ENCODE results near the gene GLMP. TPM values are rescaled to one million over a fixed set of nuclear protein-coding genes. Genes with fewer than 3 reads are reported as not detected.
A peak's percentile ranks its signal among the peaks of the same experiment; 100 is the strongest.
"Not testable (repeated sequence)": the region's sequence is repeated elsewhere in the genome, so short reads cannot be mapped to it uniquely, and the experiment has no call there.

The GLMP gene
- total RNA-seq, 4 donors from 2014 or later, result 21.9 to 49.1 (median 34.5) TPM

- WGBS, 2 donors, result 33 to 42% methylated on average over 34 of the region's 34 CpGs
- peak in 1 of 2 donors; percentile 15 for DNase-seq (ENCODE audit: low spot score in 2 of 2)
- TF ChIP-seq CTCF (IDR thresholded peaks at IDR 0.05) (no peak), POLR2A (IDR thresholded peaks at IDR 0.05) (no peak)
- intact Hi-C loops (cut with DNase I; ENCODE audit: low total_unique reads), result no loop called here
- peak overlapping the region; percentile 65 for H3K4me3 ChIP-seq (ENCODE audit: low read depth, poor library complexity, severe bottlenecking)
Observed at GRCh38 chr1:156337052-156337887, 41.8 kb upstream of the GLMP start.

DNA sequence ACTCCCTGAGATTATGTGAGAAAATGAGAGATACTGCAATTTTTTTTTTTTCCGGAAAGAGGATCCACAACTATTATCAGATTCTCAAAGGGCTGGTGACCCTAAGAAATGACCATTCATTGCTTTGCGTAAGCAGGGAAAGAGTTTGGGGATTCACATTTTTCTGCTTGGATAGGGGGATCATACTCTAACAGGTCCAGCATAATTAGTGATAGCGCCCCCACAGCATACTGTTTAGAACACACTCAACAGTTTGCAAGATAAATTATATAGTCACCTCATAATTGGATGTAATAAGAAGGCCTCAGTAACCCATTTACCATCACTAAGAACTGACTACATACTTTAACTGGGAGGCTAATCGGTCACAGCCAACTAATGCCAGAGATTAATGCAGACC lies 40.8 kb upstream of the GLMP start:
- no peak for TF ChIP-seq POLR2A (IDR thresholded peaks at IDR 0.05)
- TF ChIP-seq CTCF (IDR thresholded peaks at IDR 0.05), result no peak
- intact Hi-C loops (cut with DNase I; ENCODE audit: low total_unique reads), result no loop called here
- WGBS, 2 donors, result 67 to 68% methylated on average over 4 of the region's 4 CpGs
- DNase-seq (ENCODE audit: low spot score in 2 of 2), result no peak
- no peak overlapping the region for H3K4me3 ChIP-seq (ENCODE audit: low read depth, poor library complexity, severe bottlenecking)

DNA sequence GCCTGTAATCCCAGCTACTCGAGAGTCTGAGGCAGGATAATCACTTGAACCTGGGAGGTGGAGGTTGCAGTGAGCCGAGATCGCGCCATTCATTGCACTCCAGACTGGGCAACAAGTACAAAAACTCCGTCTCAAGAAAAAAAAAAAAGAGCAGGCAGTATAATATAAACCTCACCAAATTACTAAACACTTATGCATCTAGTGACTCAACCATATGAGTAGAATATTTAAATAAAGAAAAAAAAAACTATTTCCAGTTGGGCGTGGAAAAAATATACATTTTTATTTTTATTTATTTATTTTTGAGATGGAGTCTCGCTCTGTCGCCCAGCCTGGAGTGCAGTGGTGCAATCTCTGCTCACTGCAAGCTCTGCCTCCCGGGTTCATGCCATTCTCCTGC lies 27.7 kb upstream of the GLMP start:
- H3K4me3 ChIP-seq (ENCODE audit: low read depth, poor library complexity, severe bottlenecking); DNase-seq (ENCODE audit: low spot score in 2 of 2): not testable (repeated sequence)
- intact Hi-C loops (cut with DNase I; ENCODE audit: low total_unique reads), result loop anchor here (10.0 kb wide), 1 partner anchor 188 kb away; no protein-coding TSS in a partner anchor
- 91 to 95% methylated on average over 9 of the region's 9 CpGs for WGBS, 2 donors

DNA sequence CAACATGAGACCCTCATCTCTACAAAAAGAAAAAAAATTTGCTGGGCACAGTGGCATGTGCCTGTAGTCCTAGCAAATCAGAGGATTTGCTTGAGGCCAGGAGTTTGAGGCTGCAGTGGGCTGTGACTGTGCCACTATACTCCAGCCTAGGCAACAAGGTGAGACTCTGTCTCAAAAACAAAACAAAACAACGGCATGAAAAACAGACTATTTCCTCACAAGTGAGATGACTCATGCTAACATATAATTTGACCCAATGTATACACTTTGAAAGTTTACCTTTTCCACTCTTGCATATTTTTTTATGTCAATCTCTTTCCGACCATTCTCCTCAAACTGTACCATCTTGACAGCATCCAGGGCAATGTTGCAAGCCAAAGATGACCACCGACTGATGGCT lies 25.1 kb upstream of the GLMP start:
- DNase-seq (ENCODE audit: low spot score in 2 of 2), result no peak
- H3K4me3 ChIP-seq (ENCODE audit: low read depth, poor library complexity, severe bottlenecking), result no peak overlapping the region
- no peak for TF ChIP-seq POLR2A (IDR thresholded peaks at IDR 0.05)
- TF ChIP-seq CTCF (IDR thresholded peaks at IDR 0.05), result no peak
- WGBS, 2 donors, result 77 to 80% methylated on average over 3 of the region's 3 CpGs
- intact Hi-C loops (cut with DNase I; ENCODE audit: low total_unique reads), result loop anchor here (10.0 kb wide), 1 partner anchor 186 kb away; no protein-coding TSS in a partner anchor

- TF ChIP-seq CTCF (IDR thresholded peaks at IDR 0.05), result no peak
- TF ChIP-seq POLR2A (IDR thresholded peaks at IDR 0.05), result no peak
- intact Hi-C loops (cut with DNase I; ENCODE audit: low total_unique reads), result loop anchor here (10.0 kb wide), 1 partner anchor 185 kb away; no protein-coding TSS in a partner anchor
- WGBS, 2 donors, result 58 to 67% methylated on average over 1 of the region's 1 CpG
- H3K4me3 ChIP-seq (ENCODE audit: low read depth, poor library complexity, severe bottlenecking), result no peak overlapping the region
- DNase-seq (ENCODE audit: low spot score in 2 of 2), result no peak
Observed at GRCh38 chr1:156319664-156320063, 24.2 kb upstream of the GLMP start.

GRCh38 chr1:156316909-156317308 lies 21.4 kb upstream of the GLMP start:
- no peak for TF ChIP-seq POLR2A (IDR thresholded peaks at IDR 0.05)
- no peak for TF ChIP-seq CTCF (IDR thresholded peaks at IDR 0.05)
- no peak for DNase-seq (ENCODE audit: low spot score in 2 of 2)
- 90 to 91% methylated on average over 7 of the region's 7 CpGs for WGBS, 2 donors
- H3K4me3 ChIP-seq (ENCODE audit: low read depth, poor library complexity, severe bottlenecking), result no peak overlapping the region
- intact Hi-C loops (cut with DNase I; ENCODE audit: low total_unique reads), result no loop called here
